Mesothelial cell of epicardium (in vitro differentiated cells): ENCODE data around the gene NFKBIB. TPM values are rescaled to one million over a fixed set of nuclear protein-coding genes. Genes with fewer than 3 reads are reported as not detected.

Experiments
- DNase-seq, 2 experiments: peaks; one replicate each; pipeline ENCODE4 v3.0.0; 2021; ENCODE audit warnings: low spot score in 2 of 2; ENCODE audit not compliant: unreplicated experiment in 2 of 2
- H3K27ac Mint-ChIP-seq: 2 replicates; pipeline ENCODE4 v1.8.0; 2021; ENCODE audit warnings: mixed read lengths
- H3K27me3 Mint-ChIP-seq: 2 replicates; pipeline ENCODE4 v1.8.0; 2021; ENCODE audit warnings: low read depth, mixed read lengths
- H3K36me3 Mint-ChIP-seq: 2 replicates; pipeline ENCODE4 v1.8.0; 2021; ENCODE audit warnings: mixed read lengths
- H3K4me1 Mint-ChIP-seq: 2 replicates; pipeline ENCODE4 v1.8.0; 2021; ENCODE audit warnings: mixed read lengths
- H3K4me3 Mint-ChIP-seq: 2 replicates; pipeline ENCODE4 v1.8.0; 2021; ENCODE audit warnings: mild to moderate bottlenecking, moderate library complexity, mixed read lengths
- H3K9me3 Mint-ChIP-seq: 2 replicates; pipeline ENCODE4 v1.8.0; 2021; ENCODE audit warnings: mixed read lengths
- CTCF ChIP-seq: fragments of 200-600 bp; sonication (generic); IDR thresholded peaks from one replicate; pipeline ENCODE4 v1.5.0; 2021; ENCODE audit warnings: antibody characterized with exemption; ENCODE audit not compliant: unreplicated experiment
- total RNA-seq: library from RNA; stranded (reverse); gene quantifications from 3 replicates; pipeline ENCODE4 v1.2.1, GENCODE V29; 2021

The NFKBIB gene
- total RNA-seq, 1 donor from 2014 or later = 13.9 TPM

- Mint-ChIP-seq H3K27ac (no peak overlapping the region), H3K27me3 (no peaks in the 10 kb centered on the region), H3K9me3 (no peaks in the 10 kb centered on the region), H3K36me3 (peaks cover 7% of the 10 kb centered on the region), H3K4me1 (no peaks in the 10 kb centered on the region), H3K4me3 (no peak overlapping the region)
- TF ChIP-seq CTCF = no peak
- DNase-seq = no peak
These were observed 10.0 kb upstream of the NFKBIB start for GRCh38 chr19:38889803-38890202.

GRCh38 chr19:38890686-38891085, 9.1 kb upstream of the NFKBIB start:
- no peaks in the 10 kb centered on the region for H3K27me3 Mint-ChIP-seq
- no peak overlapping the region for H3K4me3 Mint-ChIP-seq
- H3K36me3 Mint-ChIP-seq = peaks cover 7% of the 10 kb centered on the region
- no peak for DNase-seq
- no peaks in the 10 kb centered on the region for H3K4me1 Mint-ChIP-seq
- H3K27ac Mint-ChIP-seq = no peak overlapping the region
- H3K9me3 Mint-ChIP-seq = no peaks in the 10 kb centered on the region
- TF ChIP-seq CTCF = no peak

GRCh38 chr19:38891771-38892170, 8.0 kb upstream of the NFKBIB start:
- H3K9me3 Mint-ChIP-seq = no peaks in the 10 kb centered on the region
- no peak overlapping the region for H3K27ac Mint-ChIP-seq
- H3K27me3 Mint-ChIP-seq = no peaks in the 10 kb centered on the region
- H3K4me1 Mint-ChIP-seq = no peaks in the 10 kb centered on the region
- peaks cover 7% of the 10 kb centered on the region for H3K36me3 Mint-ChIP-seq
- DNase-seq = no peak
- TF ChIP-seq CTCF = no peak
- no peak overlapping the region for H3K4me3 Mint-ChIP-seq

GRCh38 chr19:38892841-38893240, 6.9 kb upstream of the NFKBIB start:
- Mint-ChIP-seq H3K4me1 (no peaks in the 10 kb centered on the region), H3K36me3 (peaks cover 7% of the 10 kb centered on the region), H3K27me3 (no peaks in the 10 kb centered on the region), H3K27ac (no peak overlapping the region), H3K9me3 (no peaks in the 10 kb centered on the region), H3K4me3 (no peak overlapping the region)
- DNase-seq = no peak
- no peak for TF ChIP-seq CTCF

- Mint-ChIP-seq H3K4me3 (no peak overlapping the region), H3K9me3 (no peaks in the 10 kb centered on the region), H3K36me3 (peaks cover 7% of the 10 kb centered on the region), H3K4me1 (peaks cover 2% of the 10 kb centered on the region), H3K27ac (no peak overlapping the region), H3K27me3 (no peaks in the 10 kb centered on the region)
- no peak for TF ChIP-seq CTCF
- no peak for DNase-seq
These were observed 6.4 kb upstream of the NFKBIB start for GRCh38 chr19:38893341-38893771.

GRCh38 chr19:38894968-38895367, 4.8 kb upstream of the NFKBIB start:
- no peak for TF ChIP-seq CTCF
- H3K4me1 Mint-ChIP-seq = peaks cover 9% of the 10 kb centered on the region
- no peak overlapping the region for H3K4me3 Mint-ChIP-seq
- no peak for DNase-seq
- peaks cover 2% of the 10 kb centered on the region for H3K36me3 Mint-ChIP-seq
- no peaks in the 10 kb centered on the region for H3K27me3 Mint-ChIP-seq
- H3K27ac Mint-ChIP-seq = no peak overlapping the region
- no peaks in the 10 kb centered on the region for H3K9me3 Mint-ChIP-seq
